ENCODE data around the gene CAMK2N1.

DNA sequence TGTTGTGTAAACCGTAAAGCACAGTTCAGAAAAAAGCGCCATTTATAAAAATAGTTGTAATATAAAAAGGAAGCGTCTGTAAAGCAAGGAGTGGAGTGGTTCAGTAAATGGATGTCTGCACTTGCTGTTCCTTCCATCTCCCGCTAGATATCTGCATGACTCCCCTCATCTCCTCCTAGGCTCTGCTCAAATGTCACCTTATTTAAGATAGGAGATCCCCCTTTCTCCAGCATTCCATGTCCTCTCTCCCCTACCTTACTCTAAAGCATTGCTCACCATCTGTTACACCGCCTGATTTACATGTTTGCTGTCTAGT is 21.2 kb upstream of the CAMK2N1 start:
- TF ChIP-seq, protein P1, sequence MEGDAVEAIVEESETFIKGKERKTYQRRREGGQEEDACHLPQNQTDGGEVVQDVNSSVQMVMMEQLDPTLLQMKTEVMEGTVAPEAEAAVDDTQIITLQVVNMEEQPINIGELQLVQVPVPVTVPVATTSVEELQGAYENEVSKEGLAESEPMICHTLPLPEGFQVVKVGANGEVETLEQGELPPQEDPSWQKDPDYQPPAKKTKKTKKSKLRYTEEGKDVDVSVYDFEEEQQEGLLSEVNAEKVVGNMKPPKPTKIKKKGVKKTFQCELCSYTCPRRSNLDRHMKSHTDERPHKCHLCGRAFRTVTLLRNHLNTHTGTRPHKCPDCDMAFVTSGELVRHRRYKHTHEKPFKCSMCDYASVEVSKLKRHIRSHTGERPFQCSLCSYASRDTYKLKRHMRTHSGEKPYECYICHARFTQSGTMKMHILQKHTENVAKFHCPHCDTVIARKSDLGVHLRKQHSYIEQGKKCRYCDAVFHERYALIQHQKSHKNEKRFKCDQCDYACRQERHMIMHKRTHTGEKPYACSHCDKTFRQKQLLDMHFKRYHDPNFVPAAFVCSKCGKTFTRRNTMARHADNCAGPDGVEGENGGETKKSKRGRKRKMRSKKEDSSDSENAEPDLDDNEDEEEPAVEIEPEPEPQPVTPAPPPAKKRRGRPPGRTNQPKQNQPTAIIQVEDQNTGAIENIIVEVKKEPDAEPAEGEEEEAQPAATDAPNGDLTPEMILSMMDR (IDR thresholded peaks at IDR 0.05; ENCODE audit: poor library complexity, severe bottlenecking) = no peak
- TF ChIP-seq RAD21 (conservative IDR thresholded peaks at IDR 0.05) = no peak
- TF ChIP-seq EP300 (conservative IDR thresholded peaks at IDR 0.05; ENCODE audit: poor library complexity, severe bottlenecking) = no peak
- no peak for TF ChIP-seq MXI1 (conservative IDR thresholded peaks at IDR 0.05; ENCODE audit: poor library complexity, severe bottlenecking)
- TF ChIP-seq POLR2AphosphoS5 (IDR thresholded peaks at IDR 0.05) = no peak
- no peak for TF ChIP-seq SMC3 (conservative IDR thresholded peaks at IDR 0.05; ENCODE audit: poor library complexity)
- TF ChIP-seq TAF1 (IDR thresholded peaks at IDR 0.05; ENCODE audit: low read depth) = no peak
- no peak for TF ChIP-seq EZH2 (IDR thresholded peaks at IDR 0.05; ENCODE audit: borderline replicate concordance, insufficient read depth, low read length, poor library complexity, severe bottlenecking)
- TF ChIP-seq, protein P2, sequence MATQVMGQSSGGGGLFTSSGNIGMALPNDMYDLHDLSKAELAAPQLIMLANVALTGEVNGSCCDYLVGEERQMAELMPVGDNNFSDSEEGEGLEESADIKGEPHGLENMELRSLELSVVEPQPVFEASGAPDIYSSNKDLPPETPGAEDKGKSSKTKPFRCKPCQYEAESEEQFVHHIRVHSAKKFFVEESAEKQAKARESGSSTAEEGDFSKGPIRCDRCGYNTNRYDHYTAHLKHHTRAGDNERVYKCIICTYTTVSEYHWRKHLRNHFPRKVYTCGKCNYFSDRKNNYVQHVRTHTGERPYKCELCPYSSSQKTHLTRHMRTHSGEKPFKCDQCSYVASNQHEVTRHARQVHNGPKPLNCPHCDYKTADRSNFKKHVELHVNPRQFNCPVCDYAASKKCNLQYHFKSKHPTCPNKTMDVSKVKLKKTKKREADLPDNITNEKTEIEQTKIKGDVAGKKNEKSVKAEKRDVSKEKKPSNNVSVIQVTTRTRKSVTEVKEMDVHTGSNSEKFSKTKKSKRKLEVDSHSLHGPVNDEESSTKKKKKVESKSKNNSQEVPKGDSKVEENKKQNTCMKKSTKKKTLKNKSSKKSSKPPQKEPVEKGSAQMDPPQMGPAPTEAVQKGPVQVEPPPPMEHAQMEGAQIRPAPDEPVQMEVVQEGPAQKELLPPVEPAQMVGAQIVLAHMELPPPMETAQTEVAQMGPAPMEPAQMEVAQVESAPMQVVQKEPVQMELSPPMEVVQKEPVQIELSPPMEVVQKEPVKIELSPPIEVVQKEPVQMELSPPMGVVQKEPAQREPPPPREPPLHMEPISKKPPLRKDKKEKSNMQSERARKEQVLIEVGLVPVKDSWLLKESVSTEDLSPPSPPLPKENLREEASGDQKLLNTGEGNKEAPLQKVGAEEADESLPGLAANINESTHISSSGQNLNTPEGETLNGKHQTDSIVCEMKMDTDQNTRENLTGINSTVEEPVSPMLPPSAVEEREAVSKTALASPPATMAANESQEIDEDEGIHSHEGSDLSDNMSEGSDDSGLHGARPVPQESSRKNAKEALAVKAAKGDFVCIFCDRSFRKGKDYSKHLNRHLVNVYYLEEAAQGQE (IDR thresholded peaks at IDR 0.05; ENCODE audit: borderline replicate concordance) = no peak
